ENCODE data around the gene CENPU. TPM values are rescaled to one million over a fixed set of nuclear protein-coding genes. Genes with fewer than 3 reads are reported as not detected.

Gene CENPU, protein sequence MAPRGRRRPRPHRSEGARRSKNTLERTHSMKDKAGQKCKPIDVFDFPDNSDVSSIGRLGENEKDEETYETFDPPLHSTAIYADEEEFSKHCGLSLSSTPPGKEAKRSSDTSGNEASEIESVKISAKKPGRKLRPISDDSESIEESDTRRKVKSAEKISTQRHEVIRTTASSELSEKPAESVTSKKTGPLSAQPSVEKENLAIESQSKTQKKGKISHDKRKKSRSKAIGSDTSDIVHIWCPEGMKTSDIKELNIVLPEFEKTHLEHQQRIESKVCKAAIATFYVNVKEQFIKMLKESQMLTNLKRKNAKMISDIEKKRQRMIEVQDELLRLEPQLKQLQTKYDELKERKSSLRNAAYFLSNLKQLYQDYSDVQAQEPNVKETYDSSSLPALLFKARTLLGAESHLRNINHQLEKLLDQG
- total RNA-seq (2022; extraction: Qiagen RNA extraction; ENCODE audit: low read depth) = 20.8 to 26.4 TPM (median 24.4 TPM) in 5 replicates

GRCh38 chr4:184733654-184734524 lies at the start of gene CENPU:
CENPU (minus strand) TSS chr4:184734096; CDS start chr4:184734062, 34 bp downstream.

GRCh38 chr4:184649026-184649970 lies 84.6 kb downstream of the CENPU start, which contains the start of the genes CASP3 and PRIMPOL:
CASP3 (minus strand) TSS chr4:184649447; CDS start chr4:184638453, 10,994 bp downstream.
PRIMPOL (plus strand) TSS chr4:184649738; CDS start chr4:184657141, 7,403 bp downstream.

Other genes starting within 250 kb of the CENPU start
- 13.1 to 26.4 TPM (median 22.1 TPM) in 5 replicates for gene CASP3, start 84.6 kb downstream of the CENPU start, total RNA-seq (2022; extraction: Qiagen RNA extraction; ENCODE audit: low read depth)
- gene PRIMPOL, start 84.4 kb downstream of the CENPU start, total RNA-seq (2022; extraction: Qiagen RNA extraction; ENCODE audit: low read depth) = 5.1 to 8.2 TPM (median 6.9 TPM) in 5 replicates
- 9.6 to 15.4 TPM (median 12.2 TPM) in 5 replicates for gene ACSL1, start 91.9 kb upstream of the CENPU start, total RNA-seq (2022; extraction: Qiagen RNA extraction; ENCODE audit: low read depth)